ENCODE results near the gene TMEM145.

Gene TMEM145

GRCh38 chr19:42362891-42363440 is 49.9 kb downstream of the TMEM145 start:
- Histone ChIP-seq H3F3A (ENCODE audit: insufficient read depth, low read length) (no peaks in the 10 kb centered on the region), H3K27ac (ENCODE audit: low read depth, low read length, poor library complexity, severe bottlenecking) (peak overlapping the region; percentile 27), H2AFZ (ENCODE audit: low read length) (no peak overlapping the region), H3K9me2 (ENCODE audit: low read depth, low read length) (no peaks in the 10 kb centered on the region), H3K9me3 (ENCODE audit: low read length) (peaks cover 12% of the 10 kb centered on the region), H3K4me2 (ENCODE audit: low read length) (no peak overlapping the region), H3K36me3 (ENCODE audit: insufficient read depth, low read length) (peaks cover 19% of the 10 kb centered on the region), H3K4me1 (ENCODE audit: insufficient read depth, low read length, severe bottlenecking) (peaks cover 18% of the 10 kb centered on the region), H3K79me2 (ENCODE audit: insufficient read depth, low read length) (no peaks in the 10 kb centered on the region), H3K27me3 (ENCODE audit: insufficient read depth, low read length) (no peaks in the 10 kb centered on the region), H3K9ac (ENCODE audit: low read length) (no peak overlapping the region), H4K20me1 (ENCODE audit: insufficient read depth, low read length) (no peaks in the 10 kb centered on the region), H3K4me3 (ENCODE audit: low read depth, low read length, poor library complexity, severe bottlenecking) (no peak overlapping the region)
- TF ChIP-seq, protein P1, sequence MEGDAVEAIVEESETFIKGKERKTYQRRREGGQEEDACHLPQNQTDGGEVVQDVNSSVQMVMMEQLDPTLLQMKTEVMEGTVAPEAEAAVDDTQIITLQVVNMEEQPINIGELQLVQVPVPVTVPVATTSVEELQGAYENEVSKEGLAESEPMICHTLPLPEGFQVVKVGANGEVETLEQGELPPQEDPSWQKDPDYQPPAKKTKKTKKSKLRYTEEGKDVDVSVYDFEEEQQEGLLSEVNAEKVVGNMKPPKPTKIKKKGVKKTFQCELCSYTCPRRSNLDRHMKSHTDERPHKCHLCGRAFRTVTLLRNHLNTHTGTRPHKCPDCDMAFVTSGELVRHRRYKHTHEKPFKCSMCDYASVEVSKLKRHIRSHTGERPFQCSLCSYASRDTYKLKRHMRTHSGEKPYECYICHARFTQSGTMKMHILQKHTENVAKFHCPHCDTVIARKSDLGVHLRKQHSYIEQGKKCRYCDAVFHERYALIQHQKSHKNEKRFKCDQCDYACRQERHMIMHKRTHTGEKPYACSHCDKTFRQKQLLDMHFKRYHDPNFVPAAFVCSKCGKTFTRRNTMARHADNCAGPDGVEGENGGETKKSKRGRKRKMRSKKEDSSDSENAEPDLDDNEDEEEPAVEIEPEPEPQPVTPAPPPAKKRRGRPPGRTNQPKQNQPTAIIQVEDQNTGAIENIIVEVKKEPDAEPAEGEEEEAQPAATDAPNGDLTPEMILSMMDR (IDR thresholded peaks at IDR 0.05; ENCODE audit: low read length), result no peak
- no peak for TF ChIP-seq EZH2 (IDR thresholded peaks at IDR 0.05; ENCODE audit: borderline replicate concordance, low read length)

- Histone ChIP-seq H3K79me2 (ENCODE audit: insufficient read depth, low read length) (no peaks in the 10 kb centered on the region), H3K27me3 (ENCODE audit: insufficient read depth, low read length) (no peaks in the 10 kb centered on the region), H3K27ac (ENCODE audit: low read depth, low read length, poor library complexity, severe bottlenecking) (peak overlapping the region; percentile 48)
These were observed 50.7 kb downstream of the TMEM145 start for GRCh38 chr19:42363614-42364346.

DNA sequence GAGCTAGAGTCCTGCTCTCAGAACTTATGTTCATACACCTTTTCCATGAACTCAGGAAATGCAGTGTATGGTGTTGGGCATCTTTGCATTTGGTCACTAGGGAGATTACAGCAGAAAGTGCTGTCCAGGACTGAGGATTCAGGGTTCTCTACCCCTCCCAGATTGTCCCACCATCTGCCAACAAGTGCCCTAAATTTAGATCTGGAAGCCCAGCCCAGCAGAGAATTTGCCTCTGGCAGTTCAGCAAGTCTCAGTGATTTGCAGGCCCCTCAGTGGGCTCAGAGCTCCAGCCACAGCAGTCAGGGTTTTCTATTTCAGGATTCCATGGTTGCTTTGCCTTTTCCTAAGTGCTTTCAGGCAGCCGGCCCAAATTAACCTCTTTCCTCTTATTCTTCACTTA is 53.6 kb downstream of the TMEM145 start:
- Histone ChIP-seq H3K79me2 (ENCODE audit: insufficient read depth, low read length) (no peaks in the 10 kb centered on the region), H4K20me1 (ENCODE audit: insufficient read depth, low read length) (no peaks in the 10 kb centered on the region), H3K9me3 (ENCODE audit: low read length) (peaks cover 12% of the 10 kb centered on the region), H3K27ac (ENCODE audit: low read depth, low read length, poor library complexity, severe bottlenecking) (no peak overlapping the region), H3K36me3 (ENCODE audit: insufficient read depth, low read length) (peaks cover 19% of the 10 kb centered on the region), H3K27me3 (ENCODE audit: insufficient read depth, low read length) (no peaks in the 10 kb centered on the region), H3F3A (ENCODE audit: insufficient read depth, low read length) (no peaks in the 10 kb centered on the region), H3K4me2 (ENCODE audit: low read length) (no peak overlapping the region), H3K4me3 (ENCODE audit: low read depth, low read length, poor library complexity, severe bottlenecking) (no peak overlapping the region), H3K9me2 (ENCODE audit: low read depth, low read length) (no peaks in the 10 kb centered on the region), H2AFZ (ENCODE audit: low read length) (no peak overlapping the region), H3K4me1 (ENCODE audit: insufficient read depth, low read length, severe bottlenecking) (peaks cover 18% of the 10 kb centered on the region), H3K9ac (ENCODE audit: low read length) (no peak overlapping the region)
- TF ChIP-seq, protein P1 (IDR thresholded peaks at IDR 0.05; ENCODE audit: low read length), result no peak
- TF ChIP-seq EZH2 (IDR thresholded peaks at IDR 0.05; ENCODE audit: borderline replicate concordance, low read length), result no peak

More at GRCh38 chr19:42363614-42364346, 50.7 kb downstream of the TMEM145 start:
- Histone ChIP-seq H3K4me3 (ENCODE audit: low read depth, low read length, poor library complexity, severe bottlenecking) (no peak overlapping the region), H2AFZ (ENCODE audit: low read length) (no peak overlapping the region), H3K9me2 (ENCODE audit: low read depth, low read length) (no peaks in the 10 kb centered on the region), H3K4me1 (ENCODE audit: insufficient read depth, low read length, severe bottlenecking) (peaks cover 18% of the 10 kb centered on the region), H4K20me1 (ENCODE audit: insufficient read depth, low read length) (no peaks in the 10 kb centered on the region), H3K4me2 (ENCODE audit: low read length) (no peak overlapping the region; the same call in 1 of the 2 replicates), H3K36me3 (ENCODE audit: insufficient read depth, low read length) (peaks cover 19% of the 10 kb centered on the region), H3K9me3 (ENCODE audit: low read length) (peaks cover 12% of the 10 kb centered on the region), H3K9ac (ENCODE audit: low read length) (no peak overlapping the region), H3F3A (ENCODE audit: insufficient read depth, low read length) (no peaks in the 10 kb centered on the region)
- TF ChIP-seq, protein P1 (IDR thresholded peaks at IDR 0.05; ENCODE audit: low read length), result no peak
- no peak for TF ChIP-seq EZH2 (IDR thresholded peaks at IDR 0.05; ENCODE audit: borderline replicate concordance, low read length)

Data from OCI-LY1 (cell line).